ENCODE measurements around the gene ARID5B. TPM values are rescaled to one million over a fixed set of nuclear protein-coding genes. Genes with fewer than 3 reads are reported as not detected.

ARID5B gene
- total RNA-seq, 1 donor = 162 TPM

GRCh38 chr10:62099299-62099698 is 197.8 kb downstream of the ARID5B start:
- H3K4me3 ChIP-seq (ENCODE audit: low read depth, low read length) = no peak overlapping the region
- TF ChIP-seq, protein P1, sequence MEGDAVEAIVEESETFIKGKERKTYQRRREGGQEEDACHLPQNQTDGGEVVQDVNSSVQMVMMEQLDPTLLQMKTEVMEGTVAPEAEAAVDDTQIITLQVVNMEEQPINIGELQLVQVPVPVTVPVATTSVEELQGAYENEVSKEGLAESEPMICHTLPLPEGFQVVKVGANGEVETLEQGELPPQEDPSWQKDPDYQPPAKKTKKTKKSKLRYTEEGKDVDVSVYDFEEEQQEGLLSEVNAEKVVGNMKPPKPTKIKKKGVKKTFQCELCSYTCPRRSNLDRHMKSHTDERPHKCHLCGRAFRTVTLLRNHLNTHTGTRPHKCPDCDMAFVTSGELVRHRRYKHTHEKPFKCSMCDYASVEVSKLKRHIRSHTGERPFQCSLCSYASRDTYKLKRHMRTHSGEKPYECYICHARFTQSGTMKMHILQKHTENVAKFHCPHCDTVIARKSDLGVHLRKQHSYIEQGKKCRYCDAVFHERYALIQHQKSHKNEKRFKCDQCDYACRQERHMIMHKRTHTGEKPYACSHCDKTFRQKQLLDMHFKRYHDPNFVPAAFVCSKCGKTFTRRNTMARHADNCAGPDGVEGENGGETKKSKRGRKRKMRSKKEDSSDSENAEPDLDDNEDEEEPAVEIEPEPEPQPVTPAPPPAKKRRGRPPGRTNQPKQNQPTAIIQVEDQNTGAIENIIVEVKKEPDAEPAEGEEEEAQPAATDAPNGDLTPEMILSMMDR (IDR thresholded peaks at IDR 0.05; ENCODE audit: insufficient read depth, low read depth, low read length) = no peak
- no peak for DNase-seq (ENCODE audit: low read depth)

DNA sequence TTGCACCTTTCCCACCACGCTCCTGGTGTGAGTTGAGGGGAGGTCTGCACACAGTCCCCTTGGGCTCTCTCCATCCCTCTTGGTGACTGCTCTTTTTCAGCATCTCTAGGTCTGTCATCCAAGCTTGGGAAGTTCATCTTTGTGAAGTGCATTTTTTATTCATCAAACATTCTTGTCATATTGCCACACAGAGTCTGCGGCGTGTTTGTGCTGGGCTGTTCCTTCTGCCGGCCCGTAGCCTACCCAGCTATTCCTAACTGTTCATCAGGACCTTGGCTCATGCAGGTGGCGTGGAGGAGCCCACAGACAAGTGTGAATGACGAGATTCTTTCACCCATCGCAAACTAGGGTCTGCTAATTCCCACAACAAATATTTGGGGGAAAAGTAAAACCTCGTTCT is 202.4 kb downstream of the ARID5B start:
- no peak overlapping the region for H3K4me3 ChIP-seq (ENCODE audit: low read depth, low read length)
- DNase-seq (ENCODE audit: low read depth) = no peak
- TF ChIP-seq, protein P1 (IDR thresholded peaks at IDR 0.05; ENCODE audit: insufficient read depth, low read depth, low read length) = no peak

GRCh38 chr10:62106929-62107519 is 205.5 kb downstream of the ARID5B start:
- DNase-seq (ENCODE audit: low read depth) = no peak
- H3K4me3 ChIP-seq (ENCODE audit: low read depth, low read length) = no peak overlapping the region
- TF ChIP-seq, protein P1 (IDR thresholded peaks at IDR 0.05; ENCODE audit: insufficient read depth, low read depth, low read length) = no peak

DNA sequence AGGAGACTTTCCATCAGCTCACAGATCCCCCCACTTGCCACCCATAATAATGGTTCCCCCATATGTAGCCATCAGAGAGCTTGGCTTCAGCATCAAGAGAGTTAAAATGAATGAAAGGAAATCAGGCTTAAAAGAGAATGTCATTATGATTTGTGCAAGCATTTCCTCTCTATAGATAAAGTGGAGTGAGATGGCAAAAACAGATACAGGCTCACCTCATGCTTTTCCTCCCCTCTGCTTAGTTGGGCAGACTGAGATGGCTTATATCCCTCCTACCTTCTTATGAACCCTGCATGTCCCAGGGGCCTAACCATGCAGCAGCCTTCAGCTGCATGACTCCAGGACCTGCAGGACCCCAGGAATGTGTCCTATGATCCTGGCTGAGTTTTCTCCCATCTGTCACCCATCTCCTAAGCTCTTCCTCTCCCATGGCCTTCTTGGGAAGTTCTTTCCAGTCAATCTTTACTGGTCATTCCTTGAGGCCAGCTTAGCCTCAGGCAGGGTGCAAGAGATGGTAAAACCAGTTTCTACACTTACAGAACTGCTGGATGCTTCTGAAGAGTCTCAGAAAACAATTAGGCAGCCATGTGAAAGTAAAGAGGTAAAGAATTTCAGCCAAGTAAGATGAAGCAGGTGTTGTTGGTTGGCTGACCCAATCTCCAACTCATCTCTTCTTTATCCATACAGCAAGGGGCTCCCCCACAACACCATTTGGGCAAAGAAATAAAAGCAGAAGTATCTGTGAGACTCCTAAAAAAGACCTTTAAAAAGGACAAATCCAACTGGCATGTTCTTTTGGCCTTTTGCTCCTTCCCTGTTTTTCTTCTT is 207.5 kb downstream of the ARID5B start:
- no peak overlapping the region for H3K4me3 ChIP-seq (ENCODE audit: low read depth, low read length)
- TF ChIP-seq, protein P1 (IDR thresholded peaks at IDR 0.05; ENCODE audit: insufficient read depth, low read depth, low read length) = no peak
- no peak for DNase-seq (ENCODE audit: low read depth)

DNA sequence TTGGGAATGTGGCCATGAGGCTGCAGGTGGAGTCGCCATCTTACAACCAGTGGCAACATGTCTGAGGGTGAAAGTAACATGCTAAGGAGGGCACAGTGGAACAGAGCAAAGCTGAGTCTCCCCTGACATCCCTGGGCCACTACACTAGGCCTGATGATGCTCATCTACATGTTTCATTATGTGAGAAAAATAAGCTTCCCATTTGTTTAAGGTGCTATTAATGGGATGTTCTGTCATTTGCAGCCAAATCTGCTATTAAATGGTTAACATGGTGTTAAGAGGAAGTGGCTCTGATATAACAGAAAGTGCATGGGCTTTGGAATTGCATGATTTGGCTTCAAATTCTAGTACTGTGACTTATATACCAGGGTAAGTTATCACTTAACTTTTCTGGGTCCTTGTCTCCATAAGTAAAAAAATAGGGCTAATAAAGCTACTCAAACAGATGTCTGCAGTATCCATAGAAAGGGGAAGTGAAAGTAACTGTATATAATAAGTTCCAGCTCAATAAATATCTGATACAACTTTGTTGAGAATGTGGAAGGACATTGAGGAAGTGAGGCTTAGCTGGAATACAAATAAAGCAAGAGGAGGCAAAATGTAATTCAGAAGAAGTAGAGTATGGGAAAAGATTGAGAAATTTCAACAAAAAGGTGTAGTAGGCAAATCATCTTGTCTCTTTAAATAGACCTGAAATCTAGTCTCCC is 208.2 kb downstream of the ARID5B start:
- H3K4me3 ChIP-seq (ENCODE audit: low read depth, low read length) = no peak overlapping the region
- TF ChIP-seq, protein P1 (IDR thresholded peaks at IDR 0.05; ENCODE audit: insufficient read depth, low read depth, low read length) = no peak
- no peak for DNase-seq (ENCODE audit: low read depth)

DNA sequence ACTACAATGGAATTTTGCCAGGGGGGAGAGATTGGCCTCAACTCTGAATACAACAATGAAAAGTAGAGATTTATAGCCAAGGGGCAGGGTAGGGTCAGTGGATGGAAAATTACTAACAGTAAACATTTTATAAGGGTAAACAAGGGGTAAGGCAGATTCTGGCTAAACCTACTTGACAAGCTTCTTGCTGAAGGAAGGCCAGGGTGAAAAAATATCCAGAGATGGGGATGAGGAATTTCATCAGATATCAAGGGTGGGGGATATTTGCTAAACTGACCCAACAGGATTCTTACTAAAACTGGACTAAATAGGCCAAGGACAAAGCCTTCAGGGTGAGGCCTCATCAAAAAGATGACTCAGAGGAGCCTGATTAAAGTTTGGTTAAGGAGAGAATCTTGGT is 210.8 kb downstream of the ARID5B start:
- peak; percentile 43 for DNase-seq (ENCODE audit: low read depth)
- H3K4me3 ChIP-seq (ENCODE audit: low read depth, low read length) = no peak overlapping the region
- TF ChIP-seq, protein P1 (IDR thresholded peaks at IDR 0.05; ENCODE audit: insufficient read depth, low read depth, low read length) = no peak

Measured in fibroblast of villous mesenchyme (primary cell).